Uterus (tissue), 4 donors: ENCODE measurements around the gene UBIAD1. TPM values are rescaled to one million over a fixed set of nuclear protein-coding genes. Genes with fewer than 3 reads are reported as not detected.

Source experiments
- DNase-seq, 2 donors: peaks; one replicate each; pipeline ENCODE4 v3.0.0-alpha.2; 2019 to 2020
- H3K27ac ChIP-seq, 2 donors: fragments of 200-600 bp; sonication (generic); 1 replicate in 1 of 2; 2 replicates in 1 of 2; pipeline ENCODE4 v1.5.1; 2016 to 2018
- H3K27me3 ChIP-seq, 2 donors: fragments of 200-600 bp; sonication (generic); one replicate each; pipeline ENCODE4 v1.5.1; 2018 to 2019; ENCODE audit warnings: control low read depth in 1 of 2
- H3K36me3 ChIP-seq, 2 donors: fragments of 200-600 bp; sonication (generic); one replicate each; pipeline ENCODE4 v1.5.1; 2019; ENCODE audit warnings: control low read depth in 1 of 2
- H3K4me1 ChIP-seq, 2 donors: fragments of 200-600 bp; sonication (generic); one replicate each; pipeline ENCODE4 v1.5.1; 2018 to 2019; ENCODE audit warnings: control low read depth in 1 of 2
- H3K4me3 ChIP-seq, 2 donors: fragments of 200-600 bp; sonication (generic); 1 replicate in 1 of 2; 2 replicates in 1 of 2; pipeline ENCODE4 v1.5.1; 2018 to 2019; ENCODE audit warnings: mild to moderate bottlenecking in 1 of 2
- H3K9me3 ChIP-seq, 2 donors: fragments of 200-600 bp; sonication (generic); one replicate each; pipeline ENCODE4 v1.5.1; 2019; ENCODE audit warnings: control low read depth in 1 of 2
- POLR2A ChIP-seq, 2 donors: fragments of 450-650 bp; IDR thresholded peaks; one replicate each; pipeline ENCODE4 v1.6.1; 2016; ENCODE audit warnings: antibody characterized with exemption in 2 of 2, mild to moderate bottlenecking in 1 of 2, moderate library complexity in 1 of 2
- intact Hi-C: fragments of 100-400 bp; cut with DNase I; formaldehyde crosslinking; loops from one replicate; pipeline ENCODE4 v1.15.1; 2023; ENCODE audit warnings: low total_unique reads
- total RNA-seq, 4 donors: library from RNA; depleted of rRNA in 3 of 4; stranded (reverse); fragments of >200 nt in 3 of 4; gene quantifications; one replicate each; pipeline versions ENCODE4 v1.1.0 to v1.2.4, GENCODE V29; 2014 to 2023
- TF ChIP-seq, protein P1 (sequence below), 4 experiments: fragments of 200-600 bp in 2 of 4; fragments of 450-650 bp in 2 of 4; sonication (generic) in 2 of 4; IDR thresholded peaks; one replicate each; pipeline ENCODE4 v1.5.1; 2016 to 2019; ENCODE audit warnings: antibody characterized with exemption in 4 of 4, mild to moderate bottlenecking in 2 of 4, moderate library complexity in 1 of 4
- donor health status: DM: yes; HTN: yes; CAD: no.

UBIAD1 gene
- total RNA-seq, 4 donors from 2014 or later = 1.2 to 21.2 (median 7.4) TPM

DNA sequence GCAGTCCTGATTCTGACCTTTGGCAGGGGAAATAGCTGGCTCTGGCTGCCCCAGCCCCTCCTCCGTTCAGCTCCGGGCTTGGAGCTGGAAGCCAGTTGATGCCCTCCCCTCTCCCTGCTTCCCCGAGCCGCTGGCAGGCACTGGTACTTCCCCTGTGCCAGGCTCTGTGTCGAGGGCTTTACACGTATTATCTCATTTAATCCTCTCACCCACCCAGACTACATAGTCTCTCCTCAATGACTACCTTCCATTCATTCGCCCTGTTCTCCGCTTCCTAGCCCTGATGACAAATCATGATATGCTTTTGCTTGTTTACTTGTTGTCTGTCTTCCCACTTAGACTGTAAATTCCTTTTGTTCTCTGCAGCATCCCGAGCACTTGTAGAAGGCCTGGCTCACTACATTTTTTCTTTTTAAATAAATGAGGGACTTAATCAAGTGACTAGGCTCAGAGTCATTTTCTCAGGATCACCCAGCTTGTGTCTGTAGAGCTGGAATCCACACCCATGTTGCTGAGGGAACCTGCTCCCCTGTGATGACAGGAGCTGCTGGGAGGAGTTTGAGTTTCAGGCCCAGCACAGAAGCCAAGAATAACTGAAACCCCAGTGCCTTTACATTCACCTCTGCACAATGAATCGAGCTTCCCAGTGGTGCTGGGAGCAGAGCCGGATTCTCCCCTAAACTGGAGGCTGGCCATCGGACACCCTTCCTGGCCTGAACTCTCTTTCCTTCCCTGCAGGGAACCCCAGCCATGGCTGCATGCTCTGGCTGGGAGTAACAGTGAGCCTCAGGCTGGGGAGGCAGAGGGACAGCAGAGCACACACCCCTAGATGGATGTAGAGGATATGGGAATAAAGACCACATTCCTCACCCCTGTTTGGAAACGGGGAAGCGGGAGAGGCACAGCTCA lies 58.3 kb downstream of the UBIAD1 start:
- Histone ChIP-seq H3K4me1 (no peaks in the 10 kb centered on the region), H3K9me3 (no peaks in the 10 kb centered on the region), H3K4me3 (no peak overlapping the region), H3K27me3 (no peaks in the 10 kb centered on the region), H3K27ac (no peak overlapping the region), H3K36me3 (no peaks in the 10 kb centered on the region)
- DNase-seq = no peak
- TF ChIP-seq POLR2A (IDR thresholded peaks at IDR 0.05) = no peak
- TF ChIP-seq, protein P1, sequence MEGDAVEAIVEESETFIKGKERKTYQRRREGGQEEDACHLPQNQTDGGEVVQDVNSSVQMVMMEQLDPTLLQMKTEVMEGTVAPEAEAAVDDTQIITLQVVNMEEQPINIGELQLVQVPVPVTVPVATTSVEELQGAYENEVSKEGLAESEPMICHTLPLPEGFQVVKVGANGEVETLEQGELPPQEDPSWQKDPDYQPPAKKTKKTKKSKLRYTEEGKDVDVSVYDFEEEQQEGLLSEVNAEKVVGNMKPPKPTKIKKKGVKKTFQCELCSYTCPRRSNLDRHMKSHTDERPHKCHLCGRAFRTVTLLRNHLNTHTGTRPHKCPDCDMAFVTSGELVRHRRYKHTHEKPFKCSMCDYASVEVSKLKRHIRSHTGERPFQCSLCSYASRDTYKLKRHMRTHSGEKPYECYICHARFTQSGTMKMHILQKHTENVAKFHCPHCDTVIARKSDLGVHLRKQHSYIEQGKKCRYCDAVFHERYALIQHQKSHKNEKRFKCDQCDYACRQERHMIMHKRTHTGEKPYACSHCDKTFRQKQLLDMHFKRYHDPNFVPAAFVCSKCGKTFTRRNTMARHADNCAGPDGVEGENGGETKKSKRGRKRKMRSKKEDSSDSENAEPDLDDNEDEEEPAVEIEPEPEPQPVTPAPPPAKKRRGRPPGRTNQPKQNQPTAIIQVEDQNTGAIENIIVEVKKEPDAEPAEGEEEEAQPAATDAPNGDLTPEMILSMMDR (IDR thresholded peaks at IDR 0.05) = no peak
- intact Hi-C loops = no loop called here

DNA sequence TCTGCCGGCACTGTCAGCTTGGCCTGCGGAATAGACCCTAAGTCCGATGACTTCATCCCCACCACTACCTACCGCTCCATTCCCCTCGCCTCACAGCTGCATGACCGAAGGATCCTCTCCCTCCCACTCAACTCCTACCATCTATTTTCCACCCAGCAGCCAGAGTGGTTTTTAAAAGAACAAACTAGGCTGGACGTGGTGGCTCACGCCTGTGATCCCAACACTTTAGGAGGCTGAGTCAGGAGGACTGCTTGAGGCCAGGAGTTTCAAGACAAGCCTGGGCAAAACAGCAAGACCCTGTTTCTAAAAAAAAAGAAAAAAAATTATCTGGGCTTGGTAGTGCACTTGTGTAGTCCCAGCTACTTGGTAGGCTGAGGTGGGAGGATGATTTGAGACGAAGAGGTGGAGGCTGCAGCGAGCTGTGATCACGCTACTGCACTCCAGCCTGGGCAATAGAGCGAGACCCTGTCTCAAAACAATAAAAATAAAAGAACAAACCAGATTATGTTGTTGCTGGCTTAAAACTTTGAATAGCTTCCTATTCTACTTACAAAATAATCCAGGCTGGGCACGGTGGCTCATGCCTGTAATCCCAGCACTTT lies 59.0 kb downstream of the UBIAD1 start:
- H3K4me1 ChIP-seq = no peaks in the 10 kb centered on the region
- no peaks in the 10 kb centered on the region for H3K36me3 ChIP-seq
- TF ChIP-seq, protein P1 (IDR thresholded peaks at IDR 0.05) = no peak
- no peak for TF ChIP-seq POLR2A (IDR thresholded peaks at IDR 0.05)
- H3K27ac ChIP-seq = no peak overlapping the region
- no peak overlapping the region for H3K4me3 ChIP-seq
- H3K27me3 ChIP-seq = no peaks in the 10 kb centered on the region
- no peak for DNase-seq
- no peaks in the 10 kb centered on the region for H3K9me3 ChIP-seq
- intact Hi-C loops = no loop called here

DNA sequence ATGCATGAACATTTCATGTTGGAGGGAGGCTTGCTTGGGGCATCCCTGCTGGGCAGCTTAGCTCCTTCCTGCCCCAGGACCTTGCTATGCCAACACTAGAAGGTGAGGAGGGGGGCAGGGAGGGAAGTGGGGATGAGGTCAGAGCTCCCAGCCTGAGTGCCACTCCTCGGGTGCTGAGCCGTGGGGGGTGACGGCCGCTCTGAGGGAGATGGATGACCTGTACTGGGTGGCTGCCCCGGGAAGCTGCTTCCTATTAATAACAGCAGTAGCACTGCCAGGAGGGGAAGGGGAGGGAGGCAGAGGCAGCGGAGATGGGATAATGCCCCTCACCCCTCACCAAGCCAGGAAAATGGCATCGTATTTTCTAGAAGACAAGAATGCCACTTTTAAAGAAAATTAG lies 60.6 kb downstream of the UBIAD1 start:
- Histone ChIP-seq H3K27me3 (no peaks in the 10 kb centered on the region), H3K36me3 (no peaks in the 10 kb centered on the region), H3K4me1 (no peaks in the 10 kb centered on the region), H3K27ac (no peak overlapping the region), H3K4me3 (no peak overlapping the region), H3K9me3 (no peaks in the 10 kb centered on the region)
- DNase-seq = no peak
- intact Hi-C loops = no loop called here
- no peak for TF ChIP-seq POLR2A (IDR thresholded peaks at IDR 0.05)

DNA sequence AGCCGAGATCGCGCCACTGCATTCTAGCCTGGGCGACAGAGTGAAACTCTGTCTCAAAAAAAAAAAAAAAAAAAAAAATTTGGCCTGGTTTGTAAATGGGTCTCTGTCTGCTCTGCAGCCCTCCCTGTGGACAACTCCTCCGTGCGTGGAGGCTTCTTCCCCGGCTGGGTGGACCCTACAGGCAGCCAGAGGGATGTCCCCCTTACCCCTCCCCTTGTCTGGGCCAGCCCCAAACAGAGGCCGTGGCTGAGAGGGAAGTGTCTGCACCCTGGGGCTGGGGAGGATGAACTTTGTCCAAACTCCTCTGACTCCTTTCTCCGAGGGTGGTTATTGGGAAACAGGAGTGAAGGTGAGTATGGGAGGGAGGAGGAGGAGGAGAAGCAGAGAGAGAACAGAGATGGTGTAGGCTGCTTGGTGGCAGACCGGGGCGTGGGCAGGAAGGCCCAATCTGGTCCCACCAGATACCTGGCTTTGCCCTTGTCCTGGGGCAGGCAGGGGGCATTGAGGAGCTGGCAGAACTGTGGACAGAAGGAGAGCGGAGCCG lies 61.3 kb downstream of the UBIAD1 start:
- Histone ChIP-seq H3K4me1 (no peaks in the 10 kb centered on the region), H3K27ac (no peak overlapping the region), H3K9me3 (no peaks in the 10 kb centered on the region), H3K4me3 (no peak overlapping the region), H3K27me3 (no peaks in the 10 kb centered on the region), H3K36me3 (no peaks in the 10 kb centered on the region)
- no peak for DNase-seq
- TF ChIP-seq POLR2A (IDR thresholded peaks at IDR 0.05) = no peak
- TF ChIP-seq, protein P1 (IDR thresholded peaks at IDR 0.05) = no peak
- intact Hi-C loops = no loop called here

DNA sequence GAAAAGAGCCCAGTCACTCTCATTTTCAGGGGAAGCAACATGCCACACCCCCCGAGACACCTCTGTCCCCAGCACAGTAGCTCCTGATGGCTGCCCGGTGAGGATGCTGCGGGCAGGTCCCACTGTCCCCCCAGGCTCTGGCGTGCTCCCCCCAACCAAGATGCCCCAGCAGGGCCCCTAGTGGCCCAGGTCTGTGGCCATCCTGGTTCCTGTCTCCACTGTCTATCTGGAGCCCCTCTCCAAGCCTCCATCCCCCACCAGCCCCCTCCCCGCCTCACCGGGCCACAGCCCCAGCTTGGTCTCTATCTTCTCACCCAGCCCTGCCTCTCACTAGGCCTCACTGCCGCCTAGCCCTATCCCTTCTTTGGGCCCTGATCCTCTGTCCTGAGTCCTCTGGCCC lies 61.8 kb downstream of the UBIAD1 start:
- Histone ChIP-seq H3K9me3 (no peaks in the 10 kb centered on the region), H3K27ac (no peak overlapping the region), H3K27me3 (no peaks in the 10 kb centered on the region), H3K4me1 (no peaks in the 10 kb centered on the region), H3K4me3 (no peak overlapping the region), H3K36me3 (no peaks in the 10 kb centered on the region)
- TF ChIP-seq, protein P1 (IDR thresholded peaks at IDR 0.05) = no peak
- TF ChIP-seq POLR2A (IDR thresholded peaks at IDR 0.05) = no peak
- DNase-seq = no peak
- intact Hi-C loops = no loop called here
